Thoracic aorta (tissue), 2 donors: ENCODE measurements around the gene WDFY2. TPM values are rescaled to one million over a fixed set of nuclear protein-coding genes. Genes with fewer than 3 reads are reported as not detected.

ENCODE experiments used
- ATAC-seq: fragments of 150-250 bp; one replicate; pipeline ENCODE4 v1.8.0; 2017; ENCODE audit warnings: low read depth; ENCODE audit not compliant: insufficient number of reproducible peaks, low FRiP score
- DNase-seq: peaks from one replicate; pipeline ENCODE4 v3.0.0-alpha.2; 2020; ENCODE audit warnings: low spot score
- H3K27ac ChIP-seq, 2 donors: fragments of 200-600 bp; sonication (generic); 1 replicate in 1 of 2; 2 replicates in 1 of 2; pipeline ENCODE4 v1.5.1; 2016; ENCODE audit warnings: mild to moderate bottlenecking in 2 of 2, moderate library complexity in 2 of 2
- H3K27me3 ChIP-seq: fragments of 200-600 bp; sonication (generic); replicated peaks from 2 replicates; pipeline ENCODE4 v1.6.0; 2016; ENCODE audit warnings: mild to moderate bottlenecking; ENCODE audit not compliant: insufficient read depth
- H3K36me3 ChIP-seq: fragments of 200-600 bp; sonication (generic); one replicate; pipeline ENCODE4 v1.5.1; 2016
- H3K4me1 ChIP-seq, 2 donors: fragments of 200-600 bp; sonication (generic); 1 replicate in 1 of 2; 2 replicates in 1 of 2; pipeline versions ENCODE4 v1.5.1 to v1.6.0; 2016; ENCODE audit warnings: low read depth in 2 of 2, mild to moderate bottlenecking in 1 of 2; ENCODE audit not compliant: control insufficient read depth in 1 of 2
- H3K4me3 ChIP-seq: fragments of 200-600 bp; sonication (generic); 2 replicates; pipeline ENCODE4 v1.5.1; 2016; ENCODE audit warnings: mild to moderate bottlenecking
- H3K9me3 ChIP-seq: fragments of 200-600 bp; sonication (generic); 2 replicates; pipeline ENCODE4 v1.5.1; 2016
- total RNA-seq, 2 donors: library from RNA; depleted of rRNA; stranded (reverse); fragments of >200 nt; gene quantifications; one replicate each; pipeline versions ENCODE4 v1.1.0 to v1.2.3, GENCODE V29; 2016
- TF ChIP-seq, protein P1 (sequence below): fragments of 200-600 bp; sonication (generic); IDR thresholded peaks from one replicate; pipeline ENCODE4 v1.5.1; 2019; ENCODE audit warnings: antibody characterized with exemption

The WDFY2 gene
- total RNA-seq, 2 donors from 2014 or later, result 14.6 to 19.3 TPM

- Histone ChIP-seq H3K27me3 (no peaks in the 10 kb centered on the region), H3K27ac (no peak overlapping the region), H3K9me3 (no peaks in the 10 kb centered on the region), H3K36me3 (no peaks in the 10 kb centered on the region), H3K4me1 (peaks cover 4 to 15% of the 10 kb centered on the region in 2 donors), H3K4me3 (no peak overlapping the region)
- DNase-seq, result no peak
- TF ChIP-seq, protein P1, sequence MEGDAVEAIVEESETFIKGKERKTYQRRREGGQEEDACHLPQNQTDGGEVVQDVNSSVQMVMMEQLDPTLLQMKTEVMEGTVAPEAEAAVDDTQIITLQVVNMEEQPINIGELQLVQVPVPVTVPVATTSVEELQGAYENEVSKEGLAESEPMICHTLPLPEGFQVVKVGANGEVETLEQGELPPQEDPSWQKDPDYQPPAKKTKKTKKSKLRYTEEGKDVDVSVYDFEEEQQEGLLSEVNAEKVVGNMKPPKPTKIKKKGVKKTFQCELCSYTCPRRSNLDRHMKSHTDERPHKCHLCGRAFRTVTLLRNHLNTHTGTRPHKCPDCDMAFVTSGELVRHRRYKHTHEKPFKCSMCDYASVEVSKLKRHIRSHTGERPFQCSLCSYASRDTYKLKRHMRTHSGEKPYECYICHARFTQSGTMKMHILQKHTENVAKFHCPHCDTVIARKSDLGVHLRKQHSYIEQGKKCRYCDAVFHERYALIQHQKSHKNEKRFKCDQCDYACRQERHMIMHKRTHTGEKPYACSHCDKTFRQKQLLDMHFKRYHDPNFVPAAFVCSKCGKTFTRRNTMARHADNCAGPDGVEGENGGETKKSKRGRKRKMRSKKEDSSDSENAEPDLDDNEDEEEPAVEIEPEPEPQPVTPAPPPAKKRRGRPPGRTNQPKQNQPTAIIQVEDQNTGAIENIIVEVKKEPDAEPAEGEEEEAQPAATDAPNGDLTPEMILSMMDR, result no peak
- no peak for ATAC-seq
These were observed 231.6 kb downstream of the WDFY2 start for GRCh38 chr13:51815848-51816247.

GRCh38 chr13:51816604-51817249 is 232.5 kb downstream of the WDFY2 start:
- no peak for ATAC-seq
- TF ChIP-seq, protein P1, result no peak
- Histone ChIP-seq H3K9me3 (no peaks in the 10 kb centered on the region), H3K36me3 (no peaks in the 10 kb centered on the region), H3K4me1 (peaks cover 4 to 15% of the 10 kb centered on the region in 2 donors), H3K27ac (no peak overlapping the region), H3K4me3 (no peak overlapping the region), H3K27me3 (no peaks in the 10 kb centered on the region)
- DNase-seq, result no peak

Other genes with a start within 250 kb of the WDFY2 start
- gene SERPINE3, start 244.8 kb upstream of the WDFY2 start, total RNA-seq, result under 1 TPM in 1 of 2 donors, not detected in 1; 0.68 TPM
- gene INTS6, start 131.4 kb upstream of the WDFY2 start, total RNA-seq, result 10 to 100 TPM; 20.7 to 34.8 TPM
- 10 to 100 TPM in 1 of 2 donors, 1 to 10 TPM in 1; 4.9 to 13.3 TPM for gene DHRS12, start 219.7 kb downstream of the WDFY2 start, total RNA-seq